Neural cell (in vitro differentiated cells): ENCODE data around the gene SYT11. TPM values are rescaled to one million over a fixed set of nuclear protein-coding genes. Genes with fewer than 3 reads are reported as not detected.

Source experiments
- H2AFZ ChIP-seq: fragments of 200-600, 300-800 bp; sonication (generic), shearing (Covaris generic); 2 replicates; pipeline ENCODE4 v1.6.0; 2014; ENCODE audit warnings: low read depth, mild to moderate bottlenecking, antibody characterized with exemption, low read length, moderate library complexity
- H3F3A ChIP-seq: fragments of 200-600 bp; shearing (Covaris generic); 2 replicates; pipeline ENCODE4 v1.6.1; 2016; ENCODE audit warnings: mild to moderate bottlenecking, moderate library complexity, mixed read lengths, antibody characterized with exemption, low read length; ENCODE audit not compliant: insufficient read depth, poor library complexity, severe bottlenecking
- H3K27ac ChIP-seq: fragments of 200-600, 300-800 bp; sonication (generic), shearing (Covaris generic); 2 replicates; pipeline ENCODE4 v1.5.1; 2014; ENCODE audit warnings: mild to moderate bottlenecking, low read length, moderate library complexity
- H3K27me3 ChIP-seq: fragments of 300-800, 200-600 bp; sonication (generic), shearing (Covaris generic); 2 replicates; pipeline ENCODE4 v1.6.0; 2014; ENCODE audit warnings: mild to moderate bottlenecking, low read depth, low read length, moderate library complexity; ENCODE audit not compliant: insufficient read depth
- H3K36me3 ChIP-seq: fragments of 300-800, 200-600 bp; sonication (generic), shearing (Covaris generic); 2 replicates; pipeline ENCODE4 v1.5.1; 2014; ENCODE audit warnings: mild to moderate bottlenecking, antibody characterized with exemption, low read length, moderate library complexity; ENCODE audit not compliant: insufficient read depth
- H3K4me2 ChIP-seq: fragments of 300-800, 200-600 bp; sonication (generic), shearing (Covaris generic); 2 replicates; pipeline ENCODE4 v1.6.0; 2014; ENCODE audit warnings: mild to moderate bottlenecking, low read length
- H3K4me3 ChIP-seq: fragments of 300-800, 200-600 bp; sonication (generic), shearing (Covaris generic); 2 replicates; pipeline ENCODE4 v1.5.1; 2014; ENCODE audit warnings: mild to moderate bottlenecking, low read length, moderate library complexity
- H3K79me2 ChIP-seq: fragments of 200-600 bp; shearing (Covaris generic); replicated peaks from 2 replicates; pipeline ENCODE4 v1.6.0; 2014; ENCODE audit warnings: mild to moderate bottlenecking, low read length, moderate library complexity; ENCODE audit not compliant: insufficient read depth
- H3K9ac ChIP-seq: fragments of 300-800, 200-600 bp; sonication (generic), shearing (Covaris generic); 2 replicates; pipeline ENCODE4 v1.6.1; 2016; ENCODE audit warnings: mild to moderate bottlenecking, low read length, mixed read lengths
- H3K9me2 ChIP-seq: fragments of 200-600 bp; shearing (Covaris generic); 2 replicates; pipeline ENCODE4 v1.6.1; 2016; ENCODE audit warnings: mild to moderate bottlenecking, low read length, mixed read lengths; ENCODE audit not compliant: insufficient read depth
- H3K9me3 ChIP-seq: fragments of 200-600, 300-800 bp; sonication (generic), shearing (Covaris generic); 2 replicates; pipeline ENCODE4 v1.6.1; 2016; ENCODE audit warnings: mild to moderate bottlenecking, mixed run types, low read length, moderate library complexity, mixed read lengths
- H4K20me1 ChIP-seq: fragments of 200-600 bp; shearing (Covaris generic); 2 replicates; pipeline ENCODE4 v1.6.1; 2016; ENCODE audit warnings: mild to moderate bottlenecking, mixed run types; ENCODE audit not compliant: insufficient read depth
- EP300 ChIP-seq: fragments of 450-650 bp; conservative IDR thresholded peaks from 2 replicates; pipeline ENCODE4 v1.6.1; 2014; ENCODE audit warnings: antibody characterized with exemption, mild to moderate bottlenecking, moderate library complexity; ENCODE audit not compliant: poor library complexity, severe bottlenecking
- EZH2 ChIP-seq: fragments of 200-600, 300-800 bp; shearing (Covaris generic), sonication (generic); IDR thresholded peaks from 2 replicates; pipeline ENCODE4 v1.6.1; 2014; ENCODE audit warnings: antibody characterized with exemption, low read length, borderline replicate concordance, mild to moderate bottlenecking; ENCODE audit not compliant: insufficient read depth, poor library complexity, severe bottlenecking
- MXI1 ChIP-seq: fragments of 450-650 bp; conservative IDR thresholded peaks from 2 replicates; pipeline ENCODE4 v1.6.1; 2014; ENCODE audit warnings: antibody characterized with exemption, mild to moderate bottlenecking; ENCODE audit not compliant: poor library complexity, severe bottlenecking
- POLR2AphosphoS5 ChIP-seq: IDR thresholded peaks from 2 replicates; pipeline ENCODE4 v1.6.1; 2012
- RAD21 ChIP-seq: fragments of 450-650 bp; conservative IDR thresholded peaks from 2 replicates; pipeline ENCODE4 v1.6.1; 2014; ENCODE audit warnings: antibody characterized with exemption, mild to moderate bottlenecking, moderate library complexity
- SMC3 ChIP-seq: fragments of 450-650 bp; conservative IDR thresholded peaks from 2 replicates; pipeline ENCODE4 v1.6.1; 2014; ENCODE audit warnings: antibody characterized with exemption, mild to moderate bottlenecking, moderate library complexity; ENCODE audit not compliant: poor library complexity
- TAF1 ChIP-seq: IDR thresholded peaks from 2 replicates; pipeline ENCODE4 v1.6.1; 2012; ENCODE audit warnings: low read depth
- polyA plus RNA-seq: library from polyadenylated mRNA; depleted of rRNA; stranded (reverse); fragments of >200 nt; gene quantifications from 2 replicates; pipeline ENCODE4 v1.2.3, GENCODE V29; 2014
- TF ChIP-seq, protein P1 (sequence below): IDR thresholded peaks from 2 replicates; pipeline ENCODE4 v1.6.1; 2012; ENCODE audit warnings: borderline replicate concordance
- TF ChIP-seq, protein P2 (sequence below): fragments of 450-650 bp; IDR thresholded peaks from 2 replicates; pipeline ENCODE4 v1.5.1; 2014; ENCODE audit warnings: antibody characterized with exemption, mild to moderate bottlenecking, moderate library complexity; ENCODE audit not compliant: poor library complexity, severe bottlenecking

SYT11 gene
- polyA plus RNA-seq, 1 donor from 2014 or later, result 122 TPM

DNA sequence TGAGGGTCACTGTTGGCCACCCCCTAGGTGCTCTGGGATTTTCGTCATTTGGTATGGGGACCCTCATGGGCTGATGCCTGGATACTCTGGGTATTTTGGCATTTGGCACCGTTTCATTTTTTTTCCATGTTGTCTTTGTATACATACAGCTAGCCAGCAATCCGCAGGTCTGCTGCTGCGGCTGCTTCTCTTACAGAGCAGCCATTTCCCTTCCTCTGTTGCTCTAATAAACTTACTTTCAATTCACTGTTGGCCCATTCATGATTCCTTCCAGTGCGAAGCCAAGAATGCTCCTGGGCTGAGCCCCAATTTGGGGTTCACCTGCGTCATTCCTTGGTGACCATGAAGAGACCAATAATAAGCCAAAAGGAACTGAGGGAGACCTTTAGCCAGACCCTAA lies 23.8 kb upstream of the SYT11 start:
- H2AFZ ChIP-seq, result no peak overlapping the region
- H3K9me2 ChIP-seq, result no peaks in the 10 kb centered on the region
- H4K20me1 ChIP-seq, result no peaks in the 10 kb centered on the region
- H3K9me3 ChIP-seq, result no peaks in the 10 kb centered on the region
- H3K9ac ChIP-seq, result no peak overlapping the region
- no peak overlapping the region for H3K4me3 ChIP-seq
- no peaks in the 10 kb centered on the region for H3K36me3 ChIP-seq
- H3F3A ChIP-seq, result no peaks in the 10 kb centered on the region
- peaks cover 3% of the 10 kb centered on the region for H3K79me2 ChIP-seq
- no peaks in the 10 kb centered on the region for H3K27me3 ChIP-seq
- TF ChIP-seq, protein P1, sequence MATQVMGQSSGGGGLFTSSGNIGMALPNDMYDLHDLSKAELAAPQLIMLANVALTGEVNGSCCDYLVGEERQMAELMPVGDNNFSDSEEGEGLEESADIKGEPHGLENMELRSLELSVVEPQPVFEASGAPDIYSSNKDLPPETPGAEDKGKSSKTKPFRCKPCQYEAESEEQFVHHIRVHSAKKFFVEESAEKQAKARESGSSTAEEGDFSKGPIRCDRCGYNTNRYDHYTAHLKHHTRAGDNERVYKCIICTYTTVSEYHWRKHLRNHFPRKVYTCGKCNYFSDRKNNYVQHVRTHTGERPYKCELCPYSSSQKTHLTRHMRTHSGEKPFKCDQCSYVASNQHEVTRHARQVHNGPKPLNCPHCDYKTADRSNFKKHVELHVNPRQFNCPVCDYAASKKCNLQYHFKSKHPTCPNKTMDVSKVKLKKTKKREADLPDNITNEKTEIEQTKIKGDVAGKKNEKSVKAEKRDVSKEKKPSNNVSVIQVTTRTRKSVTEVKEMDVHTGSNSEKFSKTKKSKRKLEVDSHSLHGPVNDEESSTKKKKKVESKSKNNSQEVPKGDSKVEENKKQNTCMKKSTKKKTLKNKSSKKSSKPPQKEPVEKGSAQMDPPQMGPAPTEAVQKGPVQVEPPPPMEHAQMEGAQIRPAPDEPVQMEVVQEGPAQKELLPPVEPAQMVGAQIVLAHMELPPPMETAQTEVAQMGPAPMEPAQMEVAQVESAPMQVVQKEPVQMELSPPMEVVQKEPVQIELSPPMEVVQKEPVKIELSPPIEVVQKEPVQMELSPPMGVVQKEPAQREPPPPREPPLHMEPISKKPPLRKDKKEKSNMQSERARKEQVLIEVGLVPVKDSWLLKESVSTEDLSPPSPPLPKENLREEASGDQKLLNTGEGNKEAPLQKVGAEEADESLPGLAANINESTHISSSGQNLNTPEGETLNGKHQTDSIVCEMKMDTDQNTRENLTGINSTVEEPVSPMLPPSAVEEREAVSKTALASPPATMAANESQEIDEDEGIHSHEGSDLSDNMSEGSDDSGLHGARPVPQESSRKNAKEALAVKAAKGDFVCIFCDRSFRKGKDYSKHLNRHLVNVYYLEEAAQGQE, result no peak
- TF ChIP-seq EZH2 (no peak), RAD21 (no peak), EP300 (no peak), MXI1 (no peak), TAF1 (no peak), POLR2AphosphoS5 (no peak), SMC3 (no peak)
- TF ChIP-seq, protein P2, sequence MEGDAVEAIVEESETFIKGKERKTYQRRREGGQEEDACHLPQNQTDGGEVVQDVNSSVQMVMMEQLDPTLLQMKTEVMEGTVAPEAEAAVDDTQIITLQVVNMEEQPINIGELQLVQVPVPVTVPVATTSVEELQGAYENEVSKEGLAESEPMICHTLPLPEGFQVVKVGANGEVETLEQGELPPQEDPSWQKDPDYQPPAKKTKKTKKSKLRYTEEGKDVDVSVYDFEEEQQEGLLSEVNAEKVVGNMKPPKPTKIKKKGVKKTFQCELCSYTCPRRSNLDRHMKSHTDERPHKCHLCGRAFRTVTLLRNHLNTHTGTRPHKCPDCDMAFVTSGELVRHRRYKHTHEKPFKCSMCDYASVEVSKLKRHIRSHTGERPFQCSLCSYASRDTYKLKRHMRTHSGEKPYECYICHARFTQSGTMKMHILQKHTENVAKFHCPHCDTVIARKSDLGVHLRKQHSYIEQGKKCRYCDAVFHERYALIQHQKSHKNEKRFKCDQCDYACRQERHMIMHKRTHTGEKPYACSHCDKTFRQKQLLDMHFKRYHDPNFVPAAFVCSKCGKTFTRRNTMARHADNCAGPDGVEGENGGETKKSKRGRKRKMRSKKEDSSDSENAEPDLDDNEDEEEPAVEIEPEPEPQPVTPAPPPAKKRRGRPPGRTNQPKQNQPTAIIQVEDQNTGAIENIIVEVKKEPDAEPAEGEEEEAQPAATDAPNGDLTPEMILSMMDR, result no peak
- H3K4me2 ChIP-seq, result no peak overlapping the region
- H3K27ac ChIP-seq, result no peak overlapping the region

DNA sequence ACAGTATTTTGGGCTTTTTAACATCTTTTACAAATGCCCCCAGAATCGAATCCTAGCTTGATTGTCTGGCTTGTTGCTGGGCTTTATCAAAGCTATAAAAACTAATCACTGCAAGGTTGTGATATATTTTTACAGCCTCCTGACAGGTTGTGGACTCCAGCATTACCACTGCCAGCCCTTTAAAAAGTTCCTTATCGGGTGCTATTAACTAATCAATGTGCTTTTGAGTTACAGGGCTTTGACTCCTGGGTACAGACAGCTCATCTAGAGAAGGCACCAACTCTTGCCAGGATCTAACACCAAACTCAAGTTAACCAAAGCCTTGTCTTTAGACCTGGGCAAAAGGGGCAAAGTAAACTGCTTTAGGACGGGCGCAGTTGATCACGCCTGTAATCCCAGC lies 19.0 kb upstream of the SYT11 start:
- no peaks in the 10 kb centered on the region for H4K20me1 ChIP-seq
- H3K36me3 ChIP-seq, result no peaks in the 10 kb centered on the region
- H3K79me2 ChIP-seq, result peaks cover 18% of the 10 kb centered on the region

More for the DNA sequence above, 19.0 kb upstream of the SYT11 start:
- H3K27me3 ChIP-seq, result no peaks in the 10 kb centered on the region
- no peak overlapping the region for H3K4me2 ChIP-seq
- no peak overlapping the region for H3K4me3 ChIP-seq
- no peak overlapping the region for H3K27ac ChIP-seq
- TF ChIP-seq POLR2AphosphoS5, result no peak
- TF ChIP-seq, protein P2, result no peak
- no peak for TF ChIP-seq MXI1
- TF ChIP-seq, protein P1, result no peak
- no peak for TF ChIP-seq EZH2
- no peak for TF ChIP-seq RAD21
- TF ChIP-seq TAF1, result no peak
- no peak for TF ChIP-seq EP300
- TF ChIP-seq SMC3, result no peak
- H2AFZ ChIP-seq, result no peak overlapping the region
- no peaks in the 10 kb centered on the region for H3F3A ChIP-seq
- H3K9ac ChIP-seq, result no peak overlapping the region
- H3K9me2 ChIP-seq, result no peaks in the 10 kb centered on the region
- no peaks in the 10 kb centered on the region for H3K9me3 ChIP-seq
